HG02840 (cell line): ENCODE data around the gene BGN.

Source experiments
- ATAC-seq: cut with Tn5 transposase; IDR thresholded peaks from one replicate; pipeline ENCODE4 v1.9.1; 2021; ENCODE audit warnings: mild to moderate bottlenecking, moderate library complexity, moderate number of reproducible peaks; ENCODE audit not compliant: unreplicated experiment, low FRiP score

BGN gene

GRCh38 chrX:153524234-153524633, 29.5 kb downstream of the BGN start:
- no peak for ATAC-seq

DNA sequence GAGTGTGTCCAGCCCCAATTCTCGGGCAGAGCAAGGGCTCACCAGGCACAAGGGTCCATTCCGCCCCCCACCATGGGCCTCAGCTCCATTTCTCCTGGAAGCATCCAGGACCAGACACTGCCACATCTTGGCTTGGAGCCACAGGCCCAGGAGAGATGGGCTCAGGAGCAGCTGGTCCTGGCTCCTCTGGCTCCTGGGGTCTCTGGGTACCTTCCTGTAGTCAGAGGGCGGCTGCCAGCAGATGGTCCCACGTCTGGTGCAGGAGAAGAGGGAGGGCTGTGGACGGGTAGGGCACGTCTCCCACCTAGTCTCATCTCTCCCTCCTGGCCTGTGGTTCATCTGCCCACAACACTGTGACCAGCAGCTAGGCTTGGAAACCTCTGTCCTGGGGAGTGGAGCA, 30.7 kb downstream of the BGN start:
- no peak for ATAC-seq

GRCh38 chrX:153526042-153526441, 31.3 kb downstream of the BGN start:
- ATAC-seq: no peak

DNA sequence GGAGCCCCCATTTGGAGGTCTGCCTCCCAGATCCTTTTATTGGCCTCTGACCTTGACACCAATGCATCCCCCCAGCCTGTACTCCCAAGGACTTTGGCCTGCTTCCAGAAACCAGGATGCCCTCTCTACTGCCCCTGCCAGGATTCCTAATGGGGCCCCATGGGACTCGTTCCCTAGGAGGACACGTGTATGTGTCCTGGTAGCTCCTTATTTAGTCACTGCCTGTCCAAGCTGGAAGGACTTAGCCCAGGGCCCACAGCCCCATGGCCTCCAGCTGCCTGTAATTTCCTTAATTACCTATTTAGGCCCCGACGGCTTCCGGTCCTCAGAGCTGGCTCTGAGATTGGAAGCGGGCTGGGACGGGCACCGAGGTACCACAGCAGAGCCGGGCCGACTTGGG, 32.0 kb downstream of the BGN start:
- ATAC-seq: no peak

DNA sequence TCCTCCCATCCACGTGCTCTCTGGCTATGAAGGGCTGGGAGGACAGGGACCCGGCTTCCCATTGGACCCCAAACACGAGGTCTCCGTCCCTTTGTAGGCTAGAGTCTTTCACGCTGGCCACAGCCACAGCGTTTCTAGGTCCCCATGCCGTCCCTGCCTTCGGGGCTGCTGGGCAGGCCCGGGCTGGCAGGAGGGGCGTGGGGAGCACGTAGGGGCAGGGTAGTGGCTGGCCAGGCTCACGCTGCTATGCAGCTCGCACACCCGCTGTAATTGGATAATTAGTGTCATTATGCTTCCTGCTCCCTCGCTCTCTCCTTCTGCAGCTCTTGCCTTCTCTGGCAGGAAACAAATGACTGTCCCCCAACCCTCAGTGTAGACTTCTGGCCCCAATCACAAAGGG, 32.4 kb downstream of the BGN start:
- no peak for ATAC-seq

DNA sequence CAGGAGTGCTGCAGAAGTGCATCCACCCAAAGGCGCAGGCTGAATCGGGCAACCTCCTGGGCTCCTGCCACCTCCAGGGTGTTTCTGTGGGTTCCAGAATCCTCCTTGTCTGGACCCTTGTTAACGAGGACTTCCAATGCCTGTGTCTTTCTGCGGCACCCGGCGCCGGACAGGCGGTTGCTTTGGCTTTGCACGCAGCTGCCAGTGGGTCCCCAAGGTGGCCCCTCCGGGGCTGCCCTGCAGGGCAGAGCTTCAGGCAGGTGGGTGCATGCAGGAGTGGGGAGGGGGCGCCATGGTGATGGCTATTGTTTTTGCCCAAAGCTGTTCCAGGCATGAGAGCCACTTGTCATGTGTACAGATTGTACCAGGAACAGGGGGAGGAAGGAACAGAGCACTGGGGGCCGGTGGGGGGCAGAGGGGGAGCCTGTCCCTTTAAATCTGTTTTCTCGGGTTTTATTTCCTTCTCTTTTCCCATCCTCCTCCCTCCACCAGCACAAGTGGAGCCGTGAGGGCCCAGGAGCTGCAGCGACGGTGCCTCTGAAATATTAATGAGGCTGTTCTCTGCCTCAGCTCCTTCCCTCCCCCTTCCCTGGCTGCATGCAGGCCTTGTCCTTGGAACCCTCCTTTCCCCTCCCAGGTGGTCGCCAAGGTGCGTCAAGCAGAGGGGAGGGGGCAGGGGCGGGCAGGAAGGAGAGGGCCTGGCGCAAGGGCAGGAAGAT, 35.8 kb downstream of the BGN start:
- ATAC-seq: no peak

DNA sequence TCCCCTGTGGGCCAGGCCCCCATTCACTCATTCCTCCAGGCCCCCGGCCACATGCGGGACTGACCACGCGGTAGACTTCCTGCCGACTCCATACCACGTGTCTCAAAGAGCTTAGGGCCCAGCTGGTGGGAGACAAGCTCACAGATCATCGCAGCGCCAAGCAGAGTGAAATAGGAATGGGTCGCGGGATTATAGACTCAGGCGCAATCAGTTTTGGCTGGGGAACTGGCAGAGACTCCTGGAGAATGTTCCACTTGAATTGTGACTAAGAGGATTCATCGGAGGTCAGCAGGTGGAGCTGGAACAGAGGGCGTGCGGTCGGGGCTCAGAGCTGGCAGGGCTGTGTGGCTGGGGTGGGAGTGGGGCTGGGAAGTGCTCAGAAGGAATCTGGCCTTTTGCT, 38.3 kb downstream of the BGN start:
- no peak for ATAC-seq

DNA sequence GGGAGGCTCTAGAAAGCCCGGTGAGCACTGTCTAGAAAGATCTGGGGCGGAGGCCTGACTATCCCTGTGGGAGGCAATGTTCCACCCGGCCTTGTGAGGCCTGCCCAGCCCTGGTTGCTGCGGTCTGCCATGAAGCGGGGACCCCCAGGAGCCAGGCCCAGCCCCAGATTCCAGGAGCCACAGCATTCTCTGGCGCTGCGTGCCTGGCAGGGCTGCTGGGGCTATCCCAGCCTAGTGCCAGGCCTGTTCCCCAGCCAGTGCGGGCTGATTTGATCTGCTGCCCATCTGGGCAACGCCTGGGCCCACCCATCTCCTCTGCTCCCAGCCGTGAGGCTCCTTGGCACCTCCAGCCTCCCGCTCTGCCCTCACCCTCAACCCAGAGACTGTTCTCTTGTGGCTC, 42.3 kb downstream of the BGN start:
- no peak for ATAC-seq

DNA sequence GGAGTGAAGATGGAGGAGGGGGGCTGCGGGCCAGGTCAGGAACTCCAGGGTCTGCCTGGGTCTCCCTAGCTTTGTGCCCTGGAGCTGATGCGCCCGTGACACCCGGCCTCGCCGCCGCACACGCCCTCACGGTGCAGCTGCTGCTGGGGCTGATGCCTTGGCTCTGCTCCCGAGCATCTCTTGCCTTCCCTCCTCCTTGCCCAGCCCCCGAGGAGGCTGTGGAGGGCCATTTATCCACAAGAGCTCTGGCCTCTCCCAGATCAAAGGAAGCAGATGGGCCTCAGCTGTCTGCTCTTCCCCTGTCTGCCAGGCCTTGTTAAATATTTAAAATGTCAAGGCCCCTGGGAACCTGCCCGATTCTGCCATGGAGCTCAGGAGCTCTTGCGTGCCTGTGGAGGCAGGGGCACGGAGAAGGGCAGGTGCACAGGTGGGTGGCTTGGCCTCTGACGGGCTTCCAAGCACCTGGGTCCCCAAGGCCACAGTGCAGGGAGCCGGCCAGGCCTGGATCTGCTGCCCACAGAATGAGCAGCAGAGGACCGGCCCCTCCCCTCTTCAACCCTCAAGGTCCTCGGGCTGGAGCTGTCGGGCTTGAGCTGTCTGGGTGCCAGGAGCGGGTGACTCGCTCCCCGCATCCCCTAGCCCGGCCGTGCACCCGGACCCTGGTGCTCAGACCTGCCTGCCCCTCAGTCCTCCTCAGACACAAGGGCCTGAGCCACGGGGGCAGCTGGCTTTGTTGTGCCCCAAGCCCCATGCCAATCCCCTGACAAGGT, 42.9 kb downstream of the BGN start:
- no peak for ATAC-seq

- no peak for ATAC-seq
Measured at GRCh38 chrX:153538424-153538823, 43.6 kb downstream of the BGN start.

GRCh38 chrX:153539171-153539978, 44.6 kb downstream of the BGN start:
- ATAC-seq: no peak

DNA sequence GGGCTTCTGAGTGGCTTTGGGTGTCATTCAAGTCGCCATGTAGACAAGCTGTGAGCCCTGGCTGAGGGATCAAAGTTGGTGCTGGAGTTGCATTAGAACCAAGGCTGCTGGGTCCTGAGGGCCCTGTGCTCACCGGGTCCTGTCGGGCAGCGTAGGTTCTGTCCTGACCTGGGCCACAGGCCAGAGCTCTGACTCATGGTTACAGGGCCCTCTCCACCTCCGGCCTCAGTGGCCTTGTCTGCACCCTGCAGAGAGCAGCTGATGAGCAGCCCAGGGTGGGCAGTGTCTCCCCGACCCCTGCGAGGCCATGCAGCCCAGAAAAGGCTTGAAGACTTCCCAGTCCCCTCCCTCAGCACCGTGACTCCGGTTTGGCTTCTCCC, 45.2 kb downstream of the BGN start:
- no peak for ATAC-seq

DNA sequence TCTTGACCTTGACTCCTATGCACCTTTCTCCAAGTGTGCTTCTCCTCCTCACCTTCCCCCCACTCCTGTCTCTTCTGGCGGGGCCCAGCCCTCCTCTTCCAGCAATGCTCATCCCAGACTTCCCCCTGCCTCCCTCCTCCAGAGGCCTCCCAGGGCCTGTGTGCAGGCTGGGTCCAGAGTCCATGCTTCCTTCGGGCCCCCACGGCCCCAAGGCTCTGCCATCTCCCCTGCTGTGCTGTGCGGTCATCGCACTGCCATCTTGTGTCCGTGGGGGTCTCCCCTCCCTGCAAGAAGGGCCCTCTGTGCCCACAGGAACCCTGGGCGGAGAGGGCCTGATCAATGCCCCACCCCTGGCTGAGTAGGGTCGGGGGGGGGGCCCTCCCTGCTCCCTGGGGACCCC, 49.9 kb downstream of the BGN start:
- ATAC-seq: no peak

- no peak for ATAC-seq
Measured at GRCh38 chrX:153546386-153546785, 51.6 kb downstream of the BGN start.

- ATAC-seq: no peak
Measured at GRCh38 chrX:153547195-153547594, 52.4 kb downstream of the BGN start.

GRCh38 chrX:153549231-153549630, 54.5 kb downstream of the BGN start:
- no peak for ATAC-seq

DNA sequence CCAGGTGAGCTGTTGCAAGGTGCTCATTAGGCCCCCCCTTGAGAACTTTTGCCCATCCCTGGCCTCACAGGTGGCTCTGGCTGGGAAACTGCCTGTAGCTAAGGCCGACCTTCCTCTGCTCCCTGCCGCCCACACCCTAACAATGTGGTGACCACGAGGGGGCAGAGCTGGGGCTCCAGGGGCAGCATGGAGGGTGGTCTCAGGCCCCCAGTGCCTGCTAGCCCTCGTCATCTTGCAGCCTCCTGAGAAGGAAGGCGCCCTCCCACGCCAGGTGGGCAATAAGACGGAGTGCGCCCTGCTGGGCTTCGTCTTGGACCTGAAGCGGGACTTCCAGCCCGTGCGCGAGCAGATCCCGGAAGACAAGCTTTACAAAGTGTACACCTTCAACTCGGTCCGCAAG, 55.0 kb downstream of the BGN start:
- no peak for ATAC-seq

- ATAC-seq: no peak
Measured at GRCh38 chrX:153551135-153551534, 56.4 kb downstream of the BGN start.

GRCh38 chrX:153554519-153555167, 59.9 kb downstream of the BGN start:
- ATAC-seq: no peak

- no peak for ATAC-seq
Measured at GRCh38 chrX:153556767-153557166, 62.0 kb downstream of the BGN start.
